Stomach (tissue), 4 donors: Measurements from ENCODE around the gene TLNRD1.

Source experiments
- EP300 ChIP-seq: sonication (generic); formaldehyde crosslinking; IDR thresholded peaks from one replicate; pipeline ENCODE4 v1.6.1; 2017; ENCODE audit warnings: antibody characterized with exemption
- POLR2A ChIP-seq, 4 donors: fragments of 450-650 bp; IDR thresholded peaks; one replicate each; pipeline ENCODE4 v1.6.1; 2016; ENCODE audit warnings: antibody characterized with exemption in 4 of 4, control low read depth in 2 of 4, mild to moderate bottlenecking in 1 of 4, moderate library complexity in 1 of 4
- POLR2AphosphoS5 ChIP-seq, 3 donors: sonication (generic); formaldehyde crosslinking; IDR thresholded peaks; one replicate each; pipeline ENCODE4 v1.6.1; 2016; ENCODE audit warnings: antibody characterized with exemption in 3 of 3
- TF ChIP-seq, protein P1 (sequence below), 7 experiments: fragments of 450-650 bp in 4 of 7; fragments of 200-600 bp in 3 of 7; sonication (generic) in 3 of 7; IDR thresholded peaks; one replicate each; pipeline ENCODE4 v1.5.1; 2016 to 2019; ENCODE audit warnings: antibody characterized with exemption in 7 of 7, control low read depth in 2 of 7, mild to moderate bottlenecking in 1 of 7

DNA sequence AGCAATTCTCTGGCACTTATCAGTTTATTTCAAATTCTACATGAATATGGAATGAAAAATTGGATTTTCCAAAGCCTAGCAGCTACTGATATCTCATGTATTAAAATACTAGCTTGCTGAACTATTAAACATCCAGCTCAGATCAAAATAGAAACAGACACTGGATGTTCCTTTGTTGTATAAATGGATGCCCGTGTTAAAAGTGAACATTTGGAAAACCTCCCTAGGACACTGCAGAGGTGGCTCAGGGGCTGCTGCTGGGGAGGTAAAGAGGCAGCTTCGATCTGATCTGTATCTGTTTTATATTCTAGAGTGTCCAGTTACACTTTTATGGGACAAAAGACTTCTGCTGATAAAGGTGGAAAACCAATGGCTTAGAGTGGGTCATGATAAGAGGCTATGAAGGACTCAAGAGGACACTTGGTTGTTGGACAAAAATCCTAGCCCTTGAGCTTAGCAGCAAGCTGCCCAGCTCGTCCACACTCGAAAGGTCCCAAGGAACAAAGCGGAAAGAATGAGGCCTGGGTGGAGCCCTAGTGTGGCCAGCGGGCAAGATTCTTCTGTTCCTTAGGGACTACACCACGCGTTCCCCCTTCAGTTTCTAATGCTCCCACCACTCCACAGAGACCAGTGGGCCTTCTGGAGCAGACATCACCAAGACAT, 21.1 kb upstream of the TLNRD1 start:
- TF ChIP-seq POLR2A (IDR thresholded peaks at IDR 0.05) (no peak), EP300 (no peak), POLR2AphosphoS5 (IDR thresholded peaks at IDR 0.05) (no peak)
- TF ChIP-seq, protein P1, sequence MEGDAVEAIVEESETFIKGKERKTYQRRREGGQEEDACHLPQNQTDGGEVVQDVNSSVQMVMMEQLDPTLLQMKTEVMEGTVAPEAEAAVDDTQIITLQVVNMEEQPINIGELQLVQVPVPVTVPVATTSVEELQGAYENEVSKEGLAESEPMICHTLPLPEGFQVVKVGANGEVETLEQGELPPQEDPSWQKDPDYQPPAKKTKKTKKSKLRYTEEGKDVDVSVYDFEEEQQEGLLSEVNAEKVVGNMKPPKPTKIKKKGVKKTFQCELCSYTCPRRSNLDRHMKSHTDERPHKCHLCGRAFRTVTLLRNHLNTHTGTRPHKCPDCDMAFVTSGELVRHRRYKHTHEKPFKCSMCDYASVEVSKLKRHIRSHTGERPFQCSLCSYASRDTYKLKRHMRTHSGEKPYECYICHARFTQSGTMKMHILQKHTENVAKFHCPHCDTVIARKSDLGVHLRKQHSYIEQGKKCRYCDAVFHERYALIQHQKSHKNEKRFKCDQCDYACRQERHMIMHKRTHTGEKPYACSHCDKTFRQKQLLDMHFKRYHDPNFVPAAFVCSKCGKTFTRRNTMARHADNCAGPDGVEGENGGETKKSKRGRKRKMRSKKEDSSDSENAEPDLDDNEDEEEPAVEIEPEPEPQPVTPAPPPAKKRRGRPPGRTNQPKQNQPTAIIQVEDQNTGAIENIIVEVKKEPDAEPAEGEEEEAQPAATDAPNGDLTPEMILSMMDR (IDR thresholded peaks at IDR 0.05), result no peak
